ENCODE measurements around the gene IFT25.
"Not testable (repeated sequence)": the region's sequence is repeated elsewhere in the genome, so short reads cannot be mapped to it uniquely, and the experiment has no call there.

Gene IFT25

DNA sequence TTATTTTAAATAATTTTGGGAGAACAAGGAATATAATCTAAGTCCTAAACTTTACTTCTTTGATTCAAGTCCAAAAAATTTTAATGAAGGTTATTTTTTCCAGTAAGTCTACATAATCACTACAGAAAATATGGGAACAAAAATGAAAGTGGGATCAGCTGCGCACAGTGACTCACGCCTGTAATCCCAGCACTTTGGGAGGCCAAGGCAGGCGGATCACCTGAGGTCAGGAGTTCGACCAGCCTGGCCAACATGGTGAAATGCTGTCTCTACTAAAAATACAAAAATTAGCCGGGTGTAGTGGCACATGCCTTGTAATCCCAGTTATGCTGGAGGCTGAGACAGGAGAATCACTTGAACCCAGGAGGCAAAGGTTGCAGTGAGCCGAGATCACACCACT lies 61.9 kb downstream of the IFT25 start:
- not testable (repeated sequence) for DNase-seq (ENCODE audit: low spot score)

DNA sequence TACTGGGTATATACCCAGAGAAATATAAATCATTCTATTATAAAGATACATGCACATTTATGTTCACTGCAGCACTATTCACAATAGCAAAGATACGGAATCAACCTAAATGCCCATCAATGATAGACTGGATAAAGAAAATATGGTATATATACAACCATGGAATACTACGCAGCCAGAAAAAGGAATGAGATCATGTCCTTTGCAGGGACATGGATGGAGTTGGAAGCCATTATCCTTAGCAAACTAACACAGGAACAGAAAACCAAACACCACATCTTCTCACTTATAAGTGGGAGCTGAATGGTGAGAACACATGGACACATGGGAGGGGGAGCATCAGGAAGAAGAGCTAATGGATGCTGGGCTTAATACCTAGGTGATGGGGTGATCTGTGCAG lies 63.6 kb downstream of the IFT25 start:
- DNase-seq (ENCODE audit: low spot score) = not testable (repeated sequence)

DNA sequence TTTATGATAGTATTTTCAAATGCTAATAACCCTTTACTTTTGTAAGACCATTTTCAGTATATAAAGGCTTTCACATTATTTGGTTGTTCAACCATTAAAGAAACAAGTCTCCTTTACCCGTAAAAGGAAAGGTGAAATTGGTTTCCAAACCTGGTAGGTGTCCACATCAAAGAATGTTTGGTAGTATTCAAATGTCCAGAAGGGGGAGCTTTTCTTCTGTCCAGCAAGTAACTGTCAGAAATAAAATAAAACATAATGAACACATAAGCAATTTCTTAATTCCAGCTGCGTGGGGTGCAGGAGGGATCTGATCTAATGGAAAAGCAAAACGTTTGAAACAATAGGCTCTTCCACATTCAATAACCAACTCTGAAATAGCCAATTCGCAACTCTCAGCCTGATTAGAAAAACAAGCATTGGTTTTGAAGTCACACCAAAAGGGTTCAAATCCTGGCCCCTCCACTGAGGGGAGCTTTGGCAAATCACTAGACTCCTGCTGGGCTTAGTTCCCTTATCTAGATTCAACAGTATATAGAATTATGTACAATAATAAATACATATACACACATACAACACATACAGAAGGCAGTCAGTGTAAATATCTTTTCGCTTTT lies 66.9 kb downstream of the IFT25 start:
- peak; percentile 30 for DNase-seq (ENCODE audit: low spot score)

DNA sequence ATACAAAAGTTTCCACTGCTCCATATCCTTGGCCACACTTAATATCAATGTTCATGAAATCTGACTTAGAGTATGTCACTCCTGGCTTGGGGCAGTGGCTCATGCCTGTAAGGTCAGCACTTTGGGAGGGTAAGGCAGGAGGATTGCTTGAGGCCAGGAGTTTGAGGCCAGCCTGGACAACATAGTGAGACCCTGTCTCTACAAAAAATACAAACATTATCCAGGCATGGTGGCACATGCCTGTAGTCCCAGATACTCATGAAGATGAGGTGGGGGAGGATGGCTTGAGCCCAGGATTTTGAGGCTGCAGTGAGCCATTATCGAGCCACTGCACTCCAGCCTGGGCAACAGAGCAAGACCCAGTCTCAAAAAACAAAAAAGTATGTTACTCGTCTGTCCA lies 70.3 kb downstream of the IFT25 start:
- not testable (repeated sequence) for DNase-seq (ENCODE audit: low spot score)

DNA sequence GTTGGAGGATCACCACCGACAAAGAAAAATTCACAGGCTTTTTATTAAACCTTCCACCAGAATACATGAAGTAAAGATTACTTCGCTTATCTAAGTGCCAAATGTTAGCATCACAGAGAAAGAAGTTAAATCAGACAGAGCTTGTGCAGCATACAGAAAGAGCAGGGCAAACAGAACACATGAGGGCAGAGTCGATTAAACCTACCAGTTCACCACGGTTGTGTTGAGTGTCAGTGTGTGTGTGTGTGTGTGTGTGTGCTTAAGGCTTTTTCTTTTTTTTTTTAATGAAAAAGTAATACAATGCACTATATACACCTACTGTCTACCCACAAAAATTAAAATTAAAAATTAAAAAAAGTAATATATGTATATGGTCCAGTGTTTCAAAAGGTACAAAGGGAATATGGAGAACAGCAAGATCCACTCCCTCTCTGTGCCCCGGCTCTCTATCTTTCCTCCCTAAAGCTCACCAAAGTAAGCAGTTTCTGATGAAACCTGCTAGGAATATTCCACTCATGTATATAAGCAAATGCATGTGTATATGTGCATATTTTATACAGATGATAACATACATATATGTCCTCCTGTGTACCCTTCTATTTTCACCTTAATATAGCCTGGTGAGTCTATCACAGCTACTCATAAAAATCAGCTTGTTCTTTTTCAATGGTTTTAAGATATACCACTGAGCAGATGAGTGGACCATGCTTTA lies 73.6 kb downstream of the IFT25 start:
- DNase-seq (ENCODE audit: low spot score) = no peak
